HEK293T (cell line): ENCODE measurements around the gene G6PC3.
A peak's percentile ranks its signal among the peaks of the same experiment; 100 is the strongest.

Experiments
- CTCF ChIA-PET: fragments of 350-600 bp; formaldehyde crosslinking; extraction: SDS; loops from one replicate; lab custom pipeline; 2021; ENCODE audit warnings: antibody characterized with exemption, inconsistent platforms; lab: Yijun Ruan, JAX
- POLR2A ChIA-PET: fragments of 350-600 bp; formaldehyde crosslinking; extraction: SDS; loops from one replicate; lab custom pipeline; 2020; ENCODE audit warnings: antibody characterized with exemption, inconsistent platforms; lab: Yijun Ruan, JAX
- DNase-seq: peaks from one replicate; pipeline ENCODE4 v3.0.0; 2012; ENCODE audit warnings: mixed read lengths; ENCODE audit errors: extremely low spot score
- ARNT ChIP-seq: fragments of 450-650 bp; IDR thresholded peaks from 2 replicates; pipeline ENCODE4 v1.6.1; 2017; ENCODE audit warnings: mild to moderate bottlenecking
- BHLHE40 ChIP-seq: fragments of 450-650 bp; IDR thresholded peaks from 2 replicates; pipeline ENCODE4 v1.6.1; 2016; ENCODE audit warnings: mild to moderate bottlenecking, moderate library complexity, borderline replicate concordance
- CTBP1 ChIP-seq: fragments of 450-650 bp; IDR thresholded peaks from 2 replicates; pipeline ENCODE4 v1.6.1; 2016; ENCODE audit warnings: borderline replicate concordance
- ELF4 ChIP-seq: fragments of 450-650 bp; IDR thresholded peaks from 2 replicates; pipeline ENCODE4 v1.6.1; 2017; ENCODE audit warnings: antibody characterized with exemption
- FOXA1 ChIP-seq: fragments of 450-650 bp; IDR thresholded peaks from 2 replicates; pipeline ENCODE4 v1.6.1; 2016; ENCODE audit warnings: mild to moderate bottlenecking
- FOXK2 ChIP-seq: fragments of 450-650 bp; IDR thresholded peaks from 2 replicates; pipeline ENCODE4 v1.6.1; 2016; ENCODE audit warnings: mild to moderate bottlenecking
- FOXM1 ChIP-seq: fragments of 450-650 bp; IDR thresholded peaks from 2 replicates; pipeline ENCODE4 v1.6.1; 2017; ENCODE audit warnings: mild to moderate bottlenecking, borderline replicate concordance
- HDGF ChIP-seq: fragments of 450-650 bp; IDR thresholded peaks from 2 replicates; pipeline ENCODE4 v1.6.1; 2017; ENCODE audit warnings: antibody characterized with exemption, borderline replicate concordance
- L3MBTL2 ChIP-seq: fragments of 450-650 bp; conservative IDR thresholded peaks from 2 replicates; pipeline ENCODE4 v1.6.1; 2016; ENCODE audit warnings: mild to moderate bottlenecking
- LEF1 ChIP-seq: fragments of 450-650 bp; IDR thresholded peaks from 2 replicates; pipeline ENCODE4 v1.6.1; 2017; ENCODE audit warnings: mild to moderate bottlenecking, borderline replicate concordance
- NFRKB ChIP-seq: fragments of 450-650 bp; IDR thresholded peaks from 2 replicates; pipeline ENCODE4 v1.6.1; 2016; ENCODE audit warnings: mild to moderate bottlenecking, moderate library complexity
- PKNOX1 ChIP-seq: fragments of 450-650 bp; IDR thresholded peaks from 2 replicates; pipeline ENCODE4 v1.6.1; 2016
- SP1 ChIP-seq: fragments of 450-650 bp; IDR thresholded peaks from 2 replicates; pipeline ENCODE4 v1.6.1; 2017
- SUZ12 ChIP-seq: fragments of 450-650 bp; IDR thresholded peaks from 2 replicates; pipeline ENCODE4 v1.6.1; 2016; ENCODE audit warnings: mild to moderate bottlenecking
- TARDBP ChIP-seq: fragments of 450-650 bp; IDR thresholded peaks from 2 replicates; pipeline ENCODE4 v1.6.1; 2016
- ZNF384 ChIP-seq: fragments of 450-650 bp; IDR thresholded peaks from 2 replicates; pipeline ENCODE4 v1.6.1; 2016

Gene G6PC3

GRCh38 chr17:44112284-44113280, 42.0 kb downstream of the G6PC3 start:
- no peak for TF ChIP-seq HDGF
- TF ChIP-seq SP1, result no peak
- TF ChIP-seq BHLHE40, result no peak
- no peak for TF ChIP-seq ARNT
- TF ChIP-seq FOXM1, result no peak
- TF ChIP-seq LEF1, result no peak
- no peak for TF ChIP-seq FOXA1
- TF ChIP-seq ELF4, result no peak
- TF ChIP-seq ZNF384, result no peak
- no peak for TF ChIP-seq L3MBTL2
- no peak for TF ChIP-seq TARDBP
- TF ChIP-seq CTBP1, result no peak
- POLR2A ChIA-PET, result interaction anchor here (1.1 to 3.7 kb wide), 6 partner anchors 10 to 98 kb away, joined by 3 to 12 read pairs (median 6); partner anchors contain the start of genes HDAC5, LSM12 and TMEM101
- DNase-seq, result no peak
- CTCF ChIA-PET, result interaction anchor here (0.8 to 2.9 kb wide), 4 partner anchors 11 to 169 kb away, joined by 3 to 11 read pairs (median 4); partner anchors contain the start of gene HDAC5

- CTCF ChIA-PET, result interaction anchor here (1.3 to 2.9 kb wide), 2 partner anchors 10 to 30 kb away, joined by 3 to 11 read pairs; partner anchors contain the start of gene HDAC5
- no peak for TF ChIP-seq SUZ12
- DNase-seq, result no peak
- POLR2A ChIA-PET, result interaction anchor here (1.7 to 3.7 kb wide), 2 partner anchors 10 to 48 kb away, joined by 7 to 12 read pairs; partner anchors contain the start of genes HDAC5 and LSM12
Measured at GRCh38 chr17:44113382-44113781, 42.8 kb downstream of the G6PC3 start.

GRCh38 chr17:44113868-44114840, 43.6 kb downstream of the G6PC3 start:
- ChIA-PET CTCF (interaction anchor here (1.2 to 2.9 kb wide), 5 partner anchors 9 to 31 kb away, joined by 3 to 11 read pairs (median 4); partner anchors contain the start of gene HDAC5), POLR2A (interaction anchor here (1.8 to 3.7 kb wide), 2 partner anchors 9 to 48 kb away, joined by 7 to 12 read pairs; partner anchors contain the start of genes HDAC5 and LSM12)
- no peak for DNase-seq
- TF ChIP-seq SUZ12 (no peak), FOXK2 (no peak)

- no peak for TF ChIP-seq FOXK2
- peak; percentile 77; the same call in 1 of the 2 replicates for TF ChIP-seq TARDBP
- ChIA-PET POLR2A (interaction anchor here (0.7 to 3.7 kb wide), 4 partner anchors 8 to 50 kb away, joined by 3 to 12 read pairs (median 6); partner anchors contain the start of genes HDAC5 and LSM12), CTCF (interaction anchor here (0.6 to 2.9 kb wide), 20 partner anchors 8 to 275 kb away, joined by 3 to 11 read pairs (median 6); partner anchors contain the start of gene HDAC5)
- peak; percentile 59 for DNase-seq
Measured at GRCh38 chr17:44115585-44116415, 45.3 kb downstream of the G6PC3 start.

GRCh38 chr17:44117351-44117750, 46.8 kb downstream of the G6PC3 start:
- ChIA-PET CTCF (interaction anchor here (1.0 to 2.9 kb wide), 3 partner anchors 17 to 51 kb away, joined by 3 to 10 read pairs (median 3); no protein-coding TSS in a partner anchor), POLR2A (interaction anchor here (1.0 to 1.3 kb wide), 3 partner anchors 17 to 69 kb away, joined by 3 to 4 read pairs (median 3); partner anchors contain the start of genes LSM12 and TMUB2)
- TF ChIP-seq ELF4, result no peak
- TF ChIP-seq ZNF384, result no peak
- DNase-seq, result no peak

GRCh38 chr17:44118427-44119050, 48.0 kb downstream of the G6PC3 start:
- ChIA-PET CTCF (interaction anchor here (0.6 to 1.1 kb wide), 3 partner anchors 18 to 90 kb away, joined by 3 read pairs; no protein-coding TSS in a partner anchor), POLR2A (interaction anchor here (1.0 to 1.4 kb wide), 3 partner anchors 12 to 68 kb away, joined by 3 to 5 read pairs (median 3); partner anchors contain the start of gene TMUB2)
- no peak for TF ChIP-seq FOXA1
- TF ChIP-seq ZNF384, result no peak
- TF ChIP-seq ARNT, result no peak
- TF ChIP-seq TARDBP, result no peak
- no peak for TF ChIP-seq SUZ12
- no peak for TF ChIP-seq BHLHE40
- TF ChIP-seq PKNOX1, result no peak
- TF ChIP-seq SP1, result no peak
- no peak for TF ChIP-seq CTBP1
- TF ChIP-seq L3MBTL2, result no peak
- no peak for TF ChIP-seq FOXK2
- TF ChIP-seq LEF1, result no peak
- TF ChIP-seq HDGF, result no peak
- no peak for TF ChIP-seq NFRKB
- no peak for TF ChIP-seq ELF4
- no peak for TF ChIP-seq FOXM1
- DNase-seq, result no peak
